ENCODE results near the gene SRP9.
"Not testable (repeated sequence)": the region's sequence is repeated elsewhere in the genome, so short reads cannot be mapped to it uniquely, and the experiment has no call there.

GRCh38 chr1:225779165-225779564, 1.5 kb downstream of the SRP9 start:
- not testable (repeated sequence) for TF ChIP-seq CTCF (IDR thresholded peaks at IDR 0.05; ENCODE audit: borderline replicate concordance, extremely low read depth, low read length, poor library complexity, severe bottlenecking); EZH2 (IDR thresholded peaks at IDR 0.05; ENCODE audit: borderline replicate concordance, low read depth, low read length, severe bottlenecking)
